ENCODE measurements around the gene RTEL1.

DNA sequence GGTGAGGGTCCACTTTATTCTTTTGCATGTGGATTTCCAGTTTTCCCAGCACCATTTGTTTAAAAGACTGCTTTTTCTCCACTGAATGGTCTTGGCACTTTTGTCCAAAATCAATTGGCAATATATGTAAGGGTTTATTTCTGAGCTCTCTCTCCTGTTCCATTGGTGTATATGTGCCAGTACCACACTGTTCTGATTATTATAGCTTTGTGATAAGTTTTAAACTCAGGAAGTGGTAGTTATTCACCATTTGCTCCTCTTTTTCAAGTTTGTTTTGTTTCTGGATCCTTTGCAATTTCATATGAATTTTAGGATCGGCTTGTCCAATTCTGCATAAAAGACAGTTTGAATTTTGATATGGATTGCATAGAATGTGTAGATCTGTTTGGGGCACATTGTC is 54.1 kb downstream of the RTEL1 start:
- no peak for TF ChIP-seq POLR2A (IDR thresholded peaks at IDR 0.05; ENCODE audit: low read length)
- TF ChIP-seq GATA1 (IDR thresholded peaks at IDR 0.05; ENCODE audit: low read depth, low read length): no peak

Measured in erythroblast (primary cell).